GM10248 (cell line): ENCODE data around the gene SORL1.
A peak's percentile ranks its signal among the peaks of the same experiment; 100 is the strongest.

Experiments used
- CTCF ChIA-PET: fragments of 300-600 bp; sonication (Branson Sonifier 250); formaldehyde crosslinking; extraction: SDS; loops from one replicate; lab custom pipeline; 2021; ENCODE audit warnings: antibody characterized with exemption; lab: Yijun Ruan, JAX
- POLR2A ChIA-PET: fragments of 350-650 bp; sonication (Branson Sonifier 250); formaldehyde crosslinking; extraction: SDS; loops from one replicate; lab custom pipeline; 2020; ENCODE audit warnings: antibody characterized with exemption; lab: Yijun Ruan, JAX
- DNase-seq: peaks from one replicate; pipeline ENCODE4 v3.0.0; 2012; ENCODE audit errors: extremely low spot score
- CTCF ChIP-seq: IDR thresholded peaks from 2 replicates; pipeline ENCODE4 v1.5.1; 2012; ENCODE audit warnings: mild to moderate bottlenecking, low read depth; ENCODE audit errors: extremely low read depth, missing control alignments, control extremely low read depth

Gene SORL1

GRCh38 chr11:121419836-121420235 lies 32.3 kb upstream of the SORL1 start:
- ChIA-PET POLR2A (no interaction called here), CTCF (interaction anchor here (1.0 to 1.6 kb wide), 5 partner anchors 10 to 172 kb away, joined by 3 to 8 read pairs (median 3); no protein-coding TSS in a partner anchor)
- DNase-seq = no peak
- no peak for TF ChIP-seq CTCF

DNA sequence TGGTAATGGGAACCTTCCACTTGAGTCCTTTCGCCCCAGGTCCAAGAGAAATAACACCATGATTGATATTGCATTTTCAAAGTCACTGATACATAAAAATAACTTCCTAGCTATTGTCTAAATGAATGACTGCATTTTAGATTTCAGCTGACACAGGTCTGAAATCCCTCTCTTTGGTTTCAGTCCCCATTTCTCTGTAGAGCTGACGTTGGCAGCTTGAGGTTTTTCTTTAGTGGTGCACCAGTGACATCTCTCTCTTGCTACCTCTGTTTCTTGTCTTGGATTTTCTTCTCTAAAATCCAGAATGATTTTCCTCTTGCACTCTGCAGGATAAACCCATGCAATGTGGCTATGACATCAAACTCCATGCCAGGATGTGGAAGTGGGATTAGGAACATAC lies 31.7 kb upstream of the SORL1 start:
- no peak for TF ChIP-seq CTCF
- ChIA-PET CTCF (interaction anchor here (0.8 to 2.4 kb wide), 6 partner anchors 9 to 171 kb away, joined by 3 to 8 read pairs (median 4); no protein-coding TSS in a partner anchor), POLR2A (no interaction called here)
- no peak for DNase-seq

DNA sequence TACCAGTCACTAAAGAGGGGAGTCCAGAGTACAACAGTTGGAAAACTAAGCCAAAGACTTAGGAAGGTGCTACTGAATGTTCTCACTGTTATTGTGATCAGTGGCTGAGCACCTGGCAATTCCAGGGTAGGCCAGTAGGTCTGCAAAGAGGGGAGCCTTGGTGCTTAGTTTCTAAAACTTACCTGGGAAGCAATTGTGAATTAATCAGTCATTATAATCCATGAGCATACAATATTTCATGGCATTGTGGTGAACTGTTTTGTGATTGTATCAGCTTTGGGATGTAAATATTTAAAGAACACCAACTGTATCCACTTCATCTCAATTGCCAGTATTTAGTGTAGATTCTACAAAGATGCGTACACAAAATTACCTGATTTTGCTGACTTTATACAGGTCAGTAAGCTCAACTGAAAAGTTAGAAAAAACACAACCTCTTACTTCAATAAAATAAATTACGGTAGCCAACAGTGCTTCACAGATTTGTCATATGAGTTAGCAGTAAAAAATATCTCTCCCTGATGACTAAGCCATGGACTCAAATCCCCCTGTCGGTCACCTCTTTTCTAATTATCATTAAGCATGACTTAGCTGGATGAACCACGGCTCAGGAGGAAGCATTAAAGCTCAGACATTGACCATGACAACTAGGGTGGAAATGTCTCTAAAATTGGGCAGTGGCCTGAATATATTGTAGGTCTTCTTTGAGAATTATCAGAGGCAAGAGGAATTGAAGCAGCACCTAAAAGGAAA lies 30.8 kb upstream of the SORL1 start:
- no peak for DNase-seq
- CTCF ChIA-PET = interaction anchor here (0.8 to 2.4 kb wide), 4 partner anchors 8 to 62 kb away, joined by 3 to 8 read pairs (median 3); no protein-coding TSS in a partner anchor
- POLR2A ChIA-PET = no interaction called here
- no peak for TF ChIP-seq CTCF

GRCh38 chr11:121422675-121423074 lies 29.4 kb upstream of the SORL1 start:
- ChIA-PET CTCF (interaction anchor here (2.4 kb wide), 1 partner anchor 12 kb away, joined by 8 read pairs; no protein-coding TSS in a partner anchor), POLR2A (no interaction called here)
- no peak for TF ChIP-seq CTCF
- DNase-seq = no peak

GRCh38 chr11:121425828-121426227 lies 26.3 kb upstream of the SORL1 start:
- ChIA-PET CTCF (interaction anchor here (0.9 kb wide), 1 partner anchor 16 kb away, joined by 3 read pairs; no protein-coding TSS in a partner anchor), POLR2A (no interaction called here)
- DNase-seq = no peak
- TF ChIP-seq CTCF = no peak

- CTCF ChIA-PET = interaction anchor here (0.6 to 1.4 kb wide), 12 partner anchors 10 to 109 kb away, joined by 3 to 13 read pairs (median 3); no protein-coding TSS in a partner anchor
- peak; percentile 68 for DNase-seq
- TF ChIP-seq CTCF = peak; percentile 37
- POLR2A ChIA-PET = interaction anchor here (0.6 kb wide), 1 partner anchor 20 kb away, joined by 3 read pairs; no protein-coding TSS in a partner anchor
Observed at GRCh38 chr11:121426476-121427399, 25.4 kb upstream of the SORL1 start.
